NCI-H1105 (cell line): ENCODE data around the gene EHF.

Experiments used
- DNase-seq: peaks from one replicate; lab custom pipeline; 2025; lab: John Stamatoyannopoulos, UW

EHF gene

GRCh38 chr11:34602245-34602644, 18.6 kb upstream of the EHF start:
- no peak for DNase-seq

- no peak for DNase-seq
Observed at GRCh38 chr11:34603129-34604001, 17.5 kb upstream of the EHF start.

- no peak for DNase-seq
Observed at GRCh38 chr11:34604145-34604544, 16.7 kb upstream of the EHF start.

GRCh38 chr11:34604911-34605310, 16.0 kb upstream of the EHF start:
- no peak for DNase-seq

GRCh38 chr11:34605481-34606325, 15.2 kb upstream of the EHF start:
- DNase-seq: no peak

GRCh38 chr11:34606326-34607120, 14.4 kb upstream of the EHF start:
- DNase-seq: no peak

- no peak for DNase-seq
Observed at GRCh38 chr11:34609187-34609751, 11.6 kb upstream of the EHF start.

- DNase-seq: no peak
Observed at GRCh38 chr11:34609850-34610249, 11.0 kb upstream of the EHF start.

- no peak for DNase-seq
Observed at GRCh38 chr11:34610324-34611041, 10.4 kb upstream of the EHF start.

GRCh38 chr11:34613015-34613414, 7.9 kb upstream of the EHF start:
- DNase-seq: no peak

GRCh38 chr11:34613552-34614056, 7.3 kb upstream of the EHF start:
- no peak for DNase-seq

GRCh38 chr11:34614344-34615104, 6.4 kb upstream of the EHF start:
- no peak for DNase-seq

- no peak for DNase-seq
Observed at GRCh38 chr11:34616086-34616485, 4.8 kb upstream of the EHF start.

GRCh38 chr11:34616830-34617504, 3.9 kb upstream of the EHF start:
- no peak for DNase-seq

GRCh38 chr11:34618406-34618805, 2.5 kb upstream of the EHF start:
- DNase-seq: no peak

GRCh38 chr11:34619062-34619516, 1.8 kb upstream of the EHF start:
- no peak for DNase-seq

- DNase-seq: no peak
Observed at GRCh38 chr11:34620202-34620601, 691 bp upstream of the EHF start.

- DNase-seq: no peak
Observed at GRCh38 chr11:34621876-34622275, 983 bp downstream of the EHF start.

GRCh38 chr11:34623463-34623862, 2.6 kb downstream of the EHF start:
- DNase-seq: no peak

GRCh38 chr11:34624069-34624468, 3.2 kb downstream of the EHF start:
- no peak for DNase-seq
